HG03108 (cell line): ENCODE results near the gene CATSPER4.

Experiments
- ATAC-seq: cut with Tn5 transposase; IDR thresholded peaks from one replicate; pipeline ENCODE4 v1.9.1; 2021; ENCODE audit warnings: moderate library complexity; ENCODE audit not compliant: unreplicated experiment

The CATSPER4 gene

DNA sequence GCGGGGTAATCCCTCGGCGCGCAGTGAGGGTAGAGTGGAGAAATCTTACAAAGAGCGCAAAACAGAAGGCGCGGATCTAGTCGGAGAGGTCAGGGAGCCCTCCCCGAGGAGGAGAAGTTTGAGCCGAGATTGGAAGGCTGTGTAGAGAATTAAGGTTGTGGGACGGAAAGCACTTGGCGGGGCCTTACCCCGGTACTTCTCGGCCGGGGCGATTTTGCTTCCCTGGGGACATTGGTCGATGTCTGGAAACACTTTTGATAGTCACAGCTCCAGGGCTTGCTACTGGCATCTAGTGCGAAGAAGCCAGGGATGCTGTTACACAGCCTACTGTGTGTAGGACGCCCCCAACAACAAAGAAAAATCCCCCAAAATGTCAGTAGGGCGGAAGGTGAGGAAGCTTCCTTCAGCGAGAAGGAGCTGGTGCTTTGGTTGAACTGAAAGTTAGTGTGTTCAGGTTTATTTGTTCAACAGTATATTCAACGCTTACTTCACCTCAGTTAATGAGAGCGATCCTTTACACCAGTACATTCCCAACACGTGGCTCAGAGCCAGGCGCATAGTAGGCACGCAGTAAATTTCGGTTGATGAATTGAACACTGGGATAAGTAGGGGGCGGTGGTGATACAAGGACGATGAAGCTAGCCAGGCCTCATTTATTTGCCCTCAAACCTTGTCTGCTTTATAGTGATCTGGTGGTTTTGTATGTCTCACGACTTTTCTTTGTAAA is 44.4 kb downstream of the CATSPER4 start:
- peak; percentile 5 for ATAC-seq

DNA sequence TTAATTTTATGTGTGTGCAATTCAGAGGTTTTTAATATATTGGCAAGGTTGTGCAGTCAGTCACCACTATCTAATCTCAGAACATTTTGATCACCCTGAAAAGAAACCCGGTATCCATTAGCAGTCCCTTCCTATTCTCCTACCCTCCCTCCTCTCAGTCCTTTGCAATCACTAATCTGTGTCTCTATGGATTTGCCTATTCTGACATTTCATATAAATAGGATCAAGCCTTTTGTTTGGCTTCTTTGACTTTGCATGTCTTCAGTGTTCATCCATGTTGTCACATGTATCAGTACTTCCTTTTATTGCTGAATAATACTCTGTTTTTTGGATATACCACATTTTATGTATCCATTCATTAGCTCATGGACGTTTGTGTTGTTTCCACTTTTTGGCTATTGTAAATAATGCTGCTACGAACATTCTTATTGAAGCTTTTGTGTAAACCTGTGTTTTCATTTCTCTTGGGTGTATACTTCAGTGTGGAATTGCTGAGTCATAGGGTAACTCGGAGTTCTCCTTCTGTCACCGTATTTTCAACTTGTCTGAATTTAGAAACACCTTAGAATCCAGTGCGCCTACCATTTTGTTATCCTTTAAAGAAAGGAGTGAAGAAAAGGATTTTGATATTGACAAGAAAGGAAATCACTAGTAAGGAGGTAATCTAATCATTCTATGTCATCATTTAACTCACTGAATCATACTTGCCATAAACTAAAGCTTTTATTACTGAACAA is 47.0 kb downstream of the CATSPER4 start:
- no peak for ATAC-seq

DNA sequence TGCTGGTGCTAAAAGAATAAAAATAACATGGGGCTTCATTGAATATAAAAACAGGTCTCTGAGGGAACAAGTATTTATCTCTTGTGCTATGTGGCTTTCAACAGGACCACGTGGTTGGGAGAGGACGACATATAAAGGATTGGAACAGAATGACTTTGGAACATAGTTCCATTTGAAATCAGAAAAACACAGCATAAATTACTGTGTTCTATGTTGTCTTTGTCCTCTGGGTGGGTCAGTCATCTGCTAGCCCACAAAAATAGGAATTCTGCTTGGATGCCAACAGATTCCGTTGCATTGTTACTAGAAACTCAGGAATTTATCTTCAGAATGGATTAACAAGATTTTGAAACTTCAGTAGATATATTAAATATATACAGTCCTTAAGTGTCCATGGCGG is 49.5 kb downstream of the CATSPER4 start:
- ATAC-seq, result no peak
